K562 (cell line): ENCODE measurements around the gene LY6G6C. TPM values are rescaled to one million over a fixed set of nuclear protein-coding genes. Genes with fewer than 3 reads are reported as not detected.

ENCODE experiments used
- ARHGAP35 ChIP-seq: fragments of 450-650 bp; IDR thresholded peaks from 2 replicates; pipeline ENCODE4 v1.6.1; 2018; ENCODE audit not compliant: partially characterized antibody
- GATAD2B ChIP-seq: fragments of 450-650 bp; IDR thresholded peaks from 2 replicates; pipeline ENCODE4 v1.6.1; 2017; ENCODE audit warnings: mild to moderate bottlenecking, borderline replicate concordance
- MCM3 ChIP-seq: fragments of 450-650 bp; IDR thresholded peaks from 2 replicates; pipeline ENCODE4 v1.6.1; 2016
- MED1 ChIP-seq: sonication (generic); formaldehyde crosslinking; IDR thresholded peaks from 2 replicates; pipeline ENCODE4 v1.8.1; 2023; ENCODE audit warnings: missing genetic modification reagents, borderline replicate concordance
- MLLT1 ChIP-seq, 2 experiments: fragments of 450-650 bp; IDR thresholded peaks; 2 replicates each; pipeline ENCODE4 v1.6.1; 2016
- NEUROD1 ChIP-seq: fragments of 150-350 bp; IDR thresholded peaks from 2 replicates; pipeline ENCODE4 v1.6.1; 2014; ENCODE audit warnings: borderline replicate concordance, low read length, low read depth; ENCODE audit not compliant: partially characterized antibody
- NR2C2 ChIP-seq, 2 experiments: fragments of 200-800 bp in 1 of 2; sonication (Bioruptor generic) in 1 of 2; sonication (generic) in 1 of 2; formaldehyde crosslinking in 1 of 2; IDR thresholded peaks; 2 replicates each; pipeline versions ENCODE4 v1.6.1 to v1.8.0; 2016 to 2022; ENCODE audit warnings: mild to moderate bottlenecking in 1 of 2, missing compliant biosample characterization in 1 of 2, missing genetic modification characterization in 1 of 2, missing genetic modification reagents in 1 of 2
- PML ChIP-seq: IDR thresholded peaks from 2 replicates; pipeline ENCODE4 v1.6.1; 2012; ENCODE audit warnings: low read length, inconsistent platforms
- SIN3B ChIP-seq: fragments of 450-650 bp; IDR thresholded peaks from 2 replicates; pipeline ENCODE4 v1.6.1; 2017; ENCODE audit warnings: low read depth, mild to moderate bottlenecking, moderate library complexity
- SLC30A9 ChIP-seq: fragments of 250-450 bp; sonication (Bioruptor Pico); IDR thresholded peaks from 2 replicates; pipeline ENCODE4 v1.8.0; 2022; ENCODE audit warnings: mild to moderate bottlenecking, moderate library complexity
- SRSF7 ChIP-seq: fragments of 200-400 bp; formaldehyde crosslinking; optimal IDR thresholded peaks from 2 replicates; pipeline ENCODE3; 2017; ENCODE audit warnings: mild to moderate bottlenecking, low read depth, low read length
- ZFP36 ChIP-seq: fragments of 150-350 bp; IDR thresholded peaks from 2 replicates; pipeline ENCODE4 v1.6.1; 2018; ENCODE audit warnings: low read length, low read depth; ENCODE audit not compliant: partially characterized antibody
- ZFP91 ChIP-seq: sonication (generic); formaldehyde crosslinking; IDR thresholded peaks from 2 replicates; pipeline ENCODE4 v1.8.0; 2022; ENCODE audit warnings: mild to moderate bottlenecking, missing genetic modification reagents
- ZMIZ1 ChIP-seq, 2 experiments: fragments of 150-350 bp in 1 of 2; IDR thresholded peaks; 2 replicates each; pipeline ENCODE4 v1.6.1; 2012 to 2016; ENCODE audit warnings: low read depth in 2 of 2, low read length in 2 of 2, mild to moderate bottlenecking in 1 of 2, moderate library complexity in 1 of 2
- ZNF134 ChIP-seq: fragments of 250-450 bp; sonication (Bioruptor Pico); conservative IDR thresholded peaks from 2 replicates; pipeline ENCODE4 v1.4.0; 2020
- ZNF175 ChIP-seq: fragments of 200-800 bp; sonication (Bioruptor generic); IDR thresholded peaks from 2 replicates; pipeline ENCODE4 v1.6.1; 2016; ENCODE audit warnings: low read depth, mild to moderate bottlenecking, missing genetic modification characterization, missing compliant biosample characterization
- ZNF324 ChIP-seq: fragments of 250-450 bp; sonication (Bioruptor Pico); IDR thresholded peaks from 2 replicates; pipeline ENCODE4 v1.4.0; 2020; ENCODE audit warnings: mild to moderate bottlenecking
- ZNF512 ChIP-seq: IDR thresholded peaks from 2 replicates; pipeline ENCODE4 v1.6.1; 2016; ENCODE audit warnings: missing genetic modification characterization, missing compliant biosample characterization
- ZNF76 ChIP-seq: fragments of 250-450 bp; sonication (Bioruptor Pico); IDR thresholded peaks from 2 replicates; pipeline ENCODE4 v1.4.0; 2020; ENCODE audit warnings: mild to moderate bottlenecking, moderate library complexity, borderline replicate concordance
- polyA plus RNA-seq, 8 experiments: library from polyadenylated mRNA; depleted of rRNA in 4 of 8; stranded (reverse) in 5 of 8; unstranded in 3 of 8; fragments of >200 nt; fragmentation: Nextera tagmentation in 2 of 8; fragmentation: Illumina TruSeq in 1 of 8; extraction: Ambion mirVana in 2 of 8; extraction: Trizol in 1 of 8; gene quantifications; 2 replicates each; pipeline versions ENCODE4 v1.2.1 to v1.2.3, GENCODE V29; 2011 to 2014; ENCODE audit warnings: inconsistent platforms in 1 of 8, missing spikeins in 1 of 8
- total RNA-seq, 7 experiments: library from RNA; depleted of rRNA in 6 of 7; stranded (reverse); fragments of >200 nt in 6 of 7; fragmentation: Illumina TruSeq in 2 of 7; extraction: Trizol in 2 of 7; gene quantifications; 2 replicates each; pipeline versions ENCODE4 v1.2.1 to v1.2.3, GENCODE V29; 2011 to 2021; ENCODE audit warnings: low replicate concordance in 1 of 7

The LY6G6C gene
- total and polyA plus RNA-seq, 9 of the 15 experiments (the other 6 are each of a cell fraction or from before 2014, with no cell fraction given): 0.06 to 0.20 TPM; not detected in 7

GRCh38 chr6:31736021-31736767 is 14.6 kb upstream of the LY6G6C start, which contains the start of gene CLIC1 (continued):
- TF ChIP-seq ZMIZ1 (IDR thresholded peaks at IDR 0.05; ENCODE audit: low read depth in 2 of 2, low read length in 2 of 2) (peak in 1 of 2 experiments; percentile 80; a peak in 2 of 4 replicates), ZNF134 (CRISPR knock-in tag) (no peak; the same call in 1 of the 2 replicates), ZNF76 (CRISPR knock-in tag) (0 out of 2 replicates have a peak, but pooled peaks have one; percentile 26), MED1 (CRISPR knock-in tag) (no peak), ZFP91 (CRISPR knock-in tag) (no peak), SIN3B (no peak), NR2C2 (CRISPR knock-in tag; IDR thresholded peaks at IDR 0.05) (peak; percentile 85), NR2C2 (tag; IDR thresholded peaks at IDR 0.05) (no peak), ZNF175 (no peak), SLC30A9 (CRISPR knock-in tag) (0 out of 2 replicates have a peak, but pooled peaks have one; percentile 3), MCM3 (no peak), SRSF7 (no peak), PML (peak; percentile 95), ZNF324 (CRISPR knock-in tag) (0 out of 2 replicates have a peak, but pooled peaks have one; percentile 6), MLLT1 (IDR thresholded peaks at IDR 0.05) (no peak), GATAD2B (no peak), NEUROD1 (peak; percentile 93), ARHGAP35 (no peak), ZNF512 (tag) (no peak), ZFP36 (no peak)
